MCF 10A (cell line): ENCODE measurements around the gene LDB2. TPM values are rescaled to one million over a fixed set of nuclear protein-coding genes. Genes with fewer than 3 reads are reported as not detected.

Experiments
- BruUV-seq: library from RNA; stranded (reverse); fragments of 400-500 nt; replicated peaks from 2 replicates; lab custom pipeline; 2021; lab: Mats Ljungman, UMichigan
- CTCF ChIA-PET: fragments of 300-600 bp; sonication (Branson Sonifier 250); formaldehyde crosslinking; extraction: SDS; loops from one replicate; lab custom pipeline; 2021; ENCODE audit warnings: antibody characterized with exemption, inconsistent platforms; lab: Yijun Ruan, JAX
- POLR2A ChIA-PET: fragments of 300-600, 350-650 bp; sonication (Branson Sonifier 250); formaldehyde crosslinking; extraction: SDS; loops from one replicate; lab custom pipeline; 2020; ENCODE audit warnings: antibody characterized with exemption, inconsistent platforms; lab: Yijun Ruan, JAX
- DNase-seq: peaks from one replicate; pipeline ENCODE4 v3.0.0-alpha.2; 2018; ENCODE audit not compliant: unreplicated experiment
- H3K27ac Mint-ChIP-seq: one replicate; pipeline ENCODE4 v1.8.0; 2022; ENCODE audit warnings: mild to moderate bottlenecking, low read depth, mixed read lengths; ENCODE audit not compliant: unreplicated experiment
- H3K27me3 Mint-ChIP-seq: one replicate; pipeline ENCODE4 v1.8.0; 2022; ENCODE audit warnings: mixed read lengths; ENCODE audit not compliant: insufficient read depth, unreplicated experiment
- H3K36me3 Mint-ChIP-seq: one replicate; pipeline ENCODE4 v1.8.0; 2022; ENCODE audit warnings: mild to moderate bottlenecking, moderate library complexity, mixed read lengths; ENCODE audit not compliant: insufficient read depth, unreplicated experiment
- H3K4me1 Mint-ChIP-seq: one replicate; pipeline ENCODE4 v1.8.0; 2022; ENCODE audit warnings: mixed read lengths; ENCODE audit not compliant: insufficient read depth, unreplicated experiment
- H3K4me3 Mint-ChIP-seq: one replicate; pipeline ENCODE4 v1.8.0; 2022; ENCODE audit warnings: mild to moderate bottlenecking, moderate library complexity, mixed read lengths; ENCODE audit not compliant: unreplicated experiment
- H3K9me3 Mint-ChIP-seq: one replicate; pipeline ENCODE4 v1.8.0; 2022; ENCODE audit warnings: mixed read lengths; ENCODE audit not compliant: unreplicated experiment
- intact Hi-C: fragments of 100-400 bp; cut with micrococcal nuclease; formaldehyde crosslinking; loops from 2 replicates; pipeline ENCODE4 v1.14.1; 2022
- total RNA-seq: library from RNA; stranded (reverse); gene quantifications from 2 replicates; pipeline ENCODE4 v1.2.3, GENCODE V29; 2022
- TF ChIP-seq, protein P1 (sequence below): fragments of 200-600 bp; IDR thresholded peaks from one replicate; pipeline ENCODE4 v1.8.0; 2022; ENCODE audit warnings: antibody characterized with exemption, mild to moderate bottlenecking; ENCODE audit not compliant: unreplicated experiment

Gene LDB2
- total RNA-seq, 1 experiment from 2014 or later = not detected

DNA sequence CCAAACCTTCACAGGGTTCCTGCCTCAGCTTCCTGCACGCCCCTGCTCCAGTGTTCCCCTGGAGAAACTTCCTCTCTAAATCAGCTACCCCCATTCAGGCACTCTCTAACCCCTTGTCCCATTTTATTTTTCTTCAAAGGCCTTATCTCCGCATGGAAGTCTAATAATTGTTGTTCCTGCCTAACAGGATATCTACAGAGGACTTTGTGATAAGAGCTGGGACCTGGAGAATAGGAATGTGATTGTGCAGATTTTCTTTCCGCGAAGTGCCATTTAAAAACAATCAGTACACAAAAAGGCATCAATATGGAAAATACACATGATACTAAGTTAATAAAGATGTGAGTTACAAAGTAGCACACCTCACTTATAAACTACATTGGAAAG is 32.6 kb downstream of the LDB2 start:
- Mint-ChIP-seq H3K27ac (no peak overlapping the region), H3K4me1 (no peaks in the 10 kb centered on the region), H3K4me3 (no peak overlapping the region), H3K36me3 (no peaks in the 10 kb centered on the region), H3K9me3 (no peaks in the 10 kb centered on the region), H3K27me3 (peaks cover 13% of the 10 kb centered on the region)
- ChIA-PET POLR2A (no interaction called here), CTCF (no interaction called here)
- no TSS peak for BruUV-seq
- DNase-seq = no peak
- intact Hi-C loops = no loop called here
- TF ChIP-seq, protein P1, sequence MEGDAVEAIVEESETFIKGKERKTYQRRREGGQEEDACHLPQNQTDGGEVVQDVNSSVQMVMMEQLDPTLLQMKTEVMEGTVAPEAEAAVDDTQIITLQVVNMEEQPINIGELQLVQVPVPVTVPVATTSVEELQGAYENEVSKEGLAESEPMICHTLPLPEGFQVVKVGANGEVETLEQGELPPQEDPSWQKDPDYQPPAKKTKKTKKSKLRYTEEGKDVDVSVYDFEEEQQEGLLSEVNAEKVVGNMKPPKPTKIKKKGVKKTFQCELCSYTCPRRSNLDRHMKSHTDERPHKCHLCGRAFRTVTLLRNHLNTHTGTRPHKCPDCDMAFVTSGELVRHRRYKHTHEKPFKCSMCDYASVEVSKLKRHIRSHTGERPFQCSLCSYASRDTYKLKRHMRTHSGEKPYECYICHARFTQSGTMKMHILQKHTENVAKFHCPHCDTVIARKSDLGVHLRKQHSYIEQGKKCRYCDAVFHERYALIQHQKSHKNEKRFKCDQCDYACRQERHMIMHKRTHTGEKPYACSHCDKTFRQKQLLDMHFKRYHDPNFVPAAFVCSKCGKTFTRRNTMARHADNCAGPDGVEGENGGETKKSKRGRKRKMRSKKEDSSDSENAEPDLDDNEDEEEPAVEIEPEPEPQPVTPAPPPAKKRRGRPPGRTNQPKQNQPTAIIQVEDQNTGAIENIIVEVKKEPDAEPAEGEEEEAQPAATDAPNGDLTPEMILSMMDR = no peak

DNA sequence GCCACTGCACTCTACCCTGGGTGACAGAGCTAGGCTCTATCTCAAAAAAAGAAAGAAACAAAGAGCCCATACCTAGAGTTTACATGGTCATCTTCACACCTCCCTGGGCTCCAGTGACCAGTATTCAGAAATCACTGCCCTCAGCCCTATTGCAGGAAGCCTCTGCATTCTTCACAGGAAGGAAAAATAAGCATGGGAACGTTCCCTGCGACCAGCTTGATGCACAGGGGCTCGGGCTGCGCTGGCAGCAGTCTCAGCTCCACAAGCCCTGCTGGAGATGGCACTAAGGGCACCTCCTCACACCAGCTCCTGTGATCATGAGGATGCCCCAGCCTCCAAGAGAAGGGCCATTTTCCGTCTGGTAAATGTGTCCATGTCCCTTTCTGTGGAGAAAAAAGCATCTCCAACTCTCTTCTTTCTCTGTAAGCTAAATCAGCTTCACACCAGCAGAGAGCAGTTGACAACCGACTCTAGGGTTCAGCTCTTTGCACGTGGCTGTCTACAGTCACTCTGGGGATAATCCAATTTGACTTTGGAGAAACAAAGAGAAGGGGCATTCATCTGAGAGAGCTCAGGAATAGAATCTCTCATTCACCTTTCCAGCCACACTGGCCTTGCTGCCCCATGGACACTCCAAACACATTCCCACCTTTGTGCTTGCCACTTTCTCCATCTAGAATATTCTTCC is 33.1 kb downstream of the LDB2 start:
- DNase-seq = no peak
- TF ChIP-seq, protein P1 = no peak
- H3K27ac Mint-ChIP-seq = no peak overlapping the region
- CTCF ChIA-PET = interaction anchor here (0.5 to 1.2 kb wide), 2 partner anchors 51 to 1334 kb away, joined by 3 read pairs; no protein-coding TSS in a partner anchor
- intact Hi-C loops = no loop called here
- H3K4me1 Mint-ChIP-seq = no peaks in the 10 kb centered on the region
- no peaks in the 10 kb centered on the region for H3K36me3 Mint-ChIP-seq
- no TSS peak for BruUV-seq
- no peaks in the 10 kb centered on the region for H3K9me3 Mint-ChIP-seq
- POLR2A ChIA-PET = no interaction called here
- peaks cover 19% of the 10 kb centered on the region for H3K27me3 Mint-ChIP-seq
- H3K4me3 Mint-ChIP-seq = no peak overlapping the region

DNA sequence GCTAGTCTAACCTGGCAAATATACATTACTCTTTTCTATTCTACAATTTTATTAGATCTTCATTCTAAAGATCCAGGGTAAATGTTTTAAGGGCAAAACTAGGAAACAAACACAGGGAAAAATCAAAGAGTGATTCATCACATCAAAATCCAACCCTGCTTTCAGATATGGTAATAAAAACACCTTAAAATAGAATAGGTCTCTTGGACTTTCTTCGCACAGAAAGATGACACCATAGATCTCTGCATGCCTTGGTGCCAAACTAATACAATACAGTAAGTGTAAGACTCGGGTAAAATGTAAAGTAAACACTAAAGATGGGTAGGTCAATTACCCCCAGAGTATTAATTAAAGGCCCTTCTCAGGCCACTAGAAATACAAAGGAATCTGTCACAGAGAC is 34.2 kb downstream of the LDB2 start:
- POLR2A ChIA-PET = no interaction called here
- BruUV-seq = no TSS peak
- no peak for DNase-seq
- CTCF ChIA-PET = no interaction called here
- no peaks in the 10 kb centered on the region for H3K9me3 Mint-ChIP-seq
- H3K4me3 Mint-ChIP-seq = no peak overlapping the region
- H3K27ac Mint-ChIP-seq = no peak overlapping the region
- peaks cover 30% of the 10 kb centered on the region for H3K27me3 Mint-ChIP-seq
- no peaks in the 10 kb centered on the region for H3K4me1 Mint-ChIP-seq
- intact Hi-C loops = no loop called here
- TF ChIP-seq, protein P1 = no peak
- no peaks in the 10 kb centered on the region for H3K36me3 Mint-ChIP-seq

DNA sequence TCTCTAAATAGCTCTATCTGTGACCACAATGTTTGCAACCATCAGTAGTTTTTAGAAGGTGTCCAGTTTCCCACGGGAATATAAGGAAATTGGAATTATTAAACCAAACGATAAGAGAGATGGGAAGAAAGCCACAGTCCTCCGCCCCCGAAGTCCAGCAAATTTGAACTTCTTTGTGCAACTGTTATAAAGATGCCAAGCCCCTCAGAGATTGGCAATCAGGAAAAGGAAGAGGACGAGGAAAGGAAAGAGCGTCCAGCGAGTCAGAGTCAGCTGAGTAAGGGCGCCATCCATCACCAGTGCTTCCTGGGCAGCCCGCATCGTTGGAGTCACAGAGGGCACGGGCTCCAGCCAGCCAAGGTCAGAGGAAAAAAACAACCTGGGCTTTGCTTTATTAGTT is 35.7 kb downstream of the LDB2 start:
- Mint-ChIP-seq H3K36me3 (no peaks in the 10 kb centered on the region), H3K27me3 (peaks cover 35% of the 10 kb centered on the region), H3K4me3 (no peak overlapping the region), H3K9me3 (no peaks in the 10 kb centered on the region), H3K27ac (no peak overlapping the region), H3K4me1 (no peaks in the 10 kb centered on the region)
- intact Hi-C loops = no loop called here
- ChIA-PET POLR2A (no interaction called here), CTCF (interaction anchor here (0.6 to 0.7 kb wide), 3 partner anchors 12 to 945 kb away, joined by 3 to 4 read pairs (median 3); no protein-coding TSS in a partner anchor)
- no TSS peak for BruUV-seq
- DNase-seq = no peak
- TF ChIP-seq, protein P1 = no peak
